GM10248 (cell line): ENCODE data around the gene CSF1R.

Source experiments
- CTCF ChIA-PET: fragments of 300-600 bp; sonication (Branson Sonifier 250); formaldehyde crosslinking; extraction: SDS; loops from one replicate; lab custom pipeline; 2021; ENCODE audit warnings: antibody characterized with exemption; lab: Yijun Ruan, JAX
- POLR2A ChIA-PET: fragments of 350-650 bp; sonication (Branson Sonifier 250); formaldehyde crosslinking; extraction: SDS; loops from one replicate; lab custom pipeline; 2020; ENCODE audit warnings: antibody characterized with exemption; lab: Yijun Ruan, JAX
- DNase-seq: peaks from one replicate; pipeline ENCODE4 v3.0.0; 2012; ENCODE audit errors: extremely low spot score
- TF ChIP-seq, protein P1 (sequence below): IDR thresholded peaks from 2 replicates; pipeline ENCODE4 v1.5.1; 2012; ENCODE audit warnings: mild to moderate bottlenecking, low read depth; ENCODE audit errors: extremely low read depth, missing control alignments, control extremely low read depth

CSF1R gene

DNA sequence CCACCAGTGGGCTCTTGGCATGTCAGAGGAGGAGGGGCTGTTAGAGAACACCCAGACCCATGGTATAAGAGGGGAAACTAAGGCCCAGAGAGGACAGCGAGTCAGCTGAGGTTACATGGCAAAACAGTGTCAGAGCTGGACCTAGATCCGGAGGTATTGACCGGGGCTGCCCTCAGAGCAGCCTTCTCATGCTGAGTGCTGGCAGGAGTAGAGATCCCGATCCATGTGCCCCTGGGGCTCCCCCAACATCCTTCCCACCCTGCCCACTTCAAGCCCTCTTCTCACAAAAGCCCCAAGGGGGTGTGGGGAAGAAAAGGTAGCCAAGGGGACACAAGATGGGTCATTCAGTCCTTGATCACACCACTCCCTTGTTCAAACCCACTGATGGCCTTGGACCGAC is 19.9 kb downstream of the CSF1R start:
- CTCF ChIA-PET: interaction anchor here (0.8 to 3.0 kb wide), 4 partner anchors 9 to 75 kb away, joined by 3 to 7 read pairs (median 3); no protein-coding TSS in a partner anchor
- TF ChIP-seq, protein P1, sequence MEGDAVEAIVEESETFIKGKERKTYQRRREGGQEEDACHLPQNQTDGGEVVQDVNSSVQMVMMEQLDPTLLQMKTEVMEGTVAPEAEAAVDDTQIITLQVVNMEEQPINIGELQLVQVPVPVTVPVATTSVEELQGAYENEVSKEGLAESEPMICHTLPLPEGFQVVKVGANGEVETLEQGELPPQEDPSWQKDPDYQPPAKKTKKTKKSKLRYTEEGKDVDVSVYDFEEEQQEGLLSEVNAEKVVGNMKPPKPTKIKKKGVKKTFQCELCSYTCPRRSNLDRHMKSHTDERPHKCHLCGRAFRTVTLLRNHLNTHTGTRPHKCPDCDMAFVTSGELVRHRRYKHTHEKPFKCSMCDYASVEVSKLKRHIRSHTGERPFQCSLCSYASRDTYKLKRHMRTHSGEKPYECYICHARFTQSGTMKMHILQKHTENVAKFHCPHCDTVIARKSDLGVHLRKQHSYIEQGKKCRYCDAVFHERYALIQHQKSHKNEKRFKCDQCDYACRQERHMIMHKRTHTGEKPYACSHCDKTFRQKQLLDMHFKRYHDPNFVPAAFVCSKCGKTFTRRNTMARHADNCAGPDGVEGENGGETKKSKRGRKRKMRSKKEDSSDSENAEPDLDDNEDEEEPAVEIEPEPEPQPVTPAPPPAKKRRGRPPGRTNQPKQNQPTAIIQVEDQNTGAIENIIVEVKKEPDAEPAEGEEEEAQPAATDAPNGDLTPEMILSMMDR: no peak
- no peak for DNase-seq
- POLR2A ChIA-PET: no interaction called here

GRCh38 chr5:150065886-150066285 is 20.5 kb downstream of the CSF1R start:
- TF ChIP-seq, protein P1: no peak
- CTCF ChIA-PET: interaction anchor here (0.7 to 3.0 kb wide), 5 partner anchors 9 to 75 kb away, joined by 3 to 7 read pairs (median 3); no protein-coding TSS in a partner anchor
- POLR2A ChIA-PET: no interaction called here
- no peak for DNase-seq

GRCh38 chr5:150065346-150065745 is 21.0 kb downstream of the CSF1R start:
- TF ChIP-seq, protein P1: no peak
- no peak for DNase-seq
- ChIA-PET CTCF (interaction anchor here (0.7 to 3.0 kb wide), 7 partner anchors 10 to 74 kb away, joined by 3 to 7 read pairs (median 3); no protein-coding TSS in a partner anchor), POLR2A (no interaction called here)

DNA sequence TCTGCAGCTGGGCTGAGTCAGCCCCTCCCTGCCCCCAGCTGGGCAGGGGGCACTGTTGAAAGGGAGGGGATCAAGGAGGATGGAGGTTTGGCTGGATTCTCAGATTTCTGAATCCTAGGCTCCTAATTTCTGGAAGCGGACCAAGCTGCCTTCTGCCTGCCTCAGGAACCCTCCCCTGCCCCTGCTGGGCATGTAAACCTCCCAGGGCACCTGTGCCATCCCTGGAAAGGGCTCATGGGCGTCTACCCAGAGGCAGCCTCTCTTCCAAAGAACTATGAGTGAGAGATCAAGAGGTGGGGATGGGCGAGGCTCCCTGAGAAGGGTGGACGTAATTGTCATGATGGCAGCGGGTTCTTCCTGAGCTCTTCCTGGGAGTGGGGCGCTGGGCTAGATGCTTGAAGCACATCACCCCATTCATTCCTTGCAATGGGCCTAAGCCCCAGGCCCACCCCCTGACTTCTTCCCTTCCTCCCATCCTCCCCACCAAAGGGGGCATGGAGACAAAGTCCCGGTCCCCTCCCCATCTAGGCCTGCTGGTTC is 21.6 kb downstream of the CSF1R start:
- TF ChIP-seq, protein P1: no peak
- ChIA-PET CTCF (interaction anchor here (0.8 to 3.0 kb wide), 5 partner anchors 11 to 38 kb away, joined by 3 to 7 read pairs (median 4); no protein-coding TSS in a partner anchor), POLR2A (no interaction called here)
- DNase-seq: no peak

DNA sequence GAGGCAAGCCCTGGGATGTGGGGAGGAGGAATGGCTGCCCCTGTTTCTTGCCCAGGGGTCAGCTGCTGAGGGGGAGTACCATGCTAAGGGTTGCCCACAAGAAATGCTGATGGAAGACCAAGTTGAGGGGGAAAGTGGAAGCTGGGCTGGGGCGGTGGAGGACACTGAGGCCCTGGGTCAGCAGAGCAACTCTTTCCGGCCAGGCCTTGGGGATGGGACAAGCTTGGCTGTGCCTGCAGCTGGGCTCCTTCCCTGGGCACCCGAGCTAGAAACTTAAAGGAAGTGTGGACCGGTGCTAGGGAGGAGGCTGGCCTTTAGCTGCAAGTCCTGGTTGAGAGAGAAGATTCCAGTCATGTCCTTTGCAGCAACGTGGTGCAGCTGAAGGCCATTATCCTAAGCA is 22.7 kb downstream of the CSF1R start:
- ChIA-PET CTCF (interaction anchor here (0.7 to 3.0 kb wide), 7 partner anchors 10 to 50 kb away, joined by 3 to 7 read pairs (median 4); no protein-coding TSS in a partner anchor), POLR2A (no interaction called here)
- no peak for DNase-seq
- TF ChIP-seq, protein P1: no peak

GRCh38 chr5:150062216-150062922 is 24.0 kb downstream of the CSF1R start:
- no peak for DNase-seq
- POLR2A ChIA-PET: no interaction called here
- TF ChIP-seq, protein P1: no peak
- CTCF ChIA-PET: interaction anchor here (1.0 to 2.3 kb wide), 2 partner anchors 10 to 14 kb away, joined by 3 to 7 read pairs; no protein-coding TSS in a partner anchor
